Measurements from ENCODE around the gene RPP25L.

DNA sequence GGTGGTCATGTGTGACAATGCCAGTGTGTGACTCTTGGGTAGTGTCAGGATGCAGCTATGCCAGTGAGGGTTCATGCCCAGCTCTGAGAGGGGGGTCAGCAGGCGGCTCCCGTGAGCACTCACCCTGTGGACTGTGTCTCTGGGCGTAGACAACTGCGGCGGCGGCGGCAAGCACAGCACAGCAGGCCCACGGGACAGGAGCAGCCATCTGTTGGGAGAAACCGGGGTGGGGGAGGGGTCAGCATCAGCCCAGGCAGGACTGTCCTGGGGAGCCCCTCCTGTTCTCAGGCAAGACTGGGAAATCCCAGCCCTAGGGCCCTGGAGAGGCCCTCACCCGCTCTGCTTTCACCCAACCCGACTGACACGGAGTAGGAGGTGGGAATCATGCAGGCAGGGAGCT lies 43.1 kb downstream of the RPP25L start:
- TF ChIP-seq, protein P1, sequence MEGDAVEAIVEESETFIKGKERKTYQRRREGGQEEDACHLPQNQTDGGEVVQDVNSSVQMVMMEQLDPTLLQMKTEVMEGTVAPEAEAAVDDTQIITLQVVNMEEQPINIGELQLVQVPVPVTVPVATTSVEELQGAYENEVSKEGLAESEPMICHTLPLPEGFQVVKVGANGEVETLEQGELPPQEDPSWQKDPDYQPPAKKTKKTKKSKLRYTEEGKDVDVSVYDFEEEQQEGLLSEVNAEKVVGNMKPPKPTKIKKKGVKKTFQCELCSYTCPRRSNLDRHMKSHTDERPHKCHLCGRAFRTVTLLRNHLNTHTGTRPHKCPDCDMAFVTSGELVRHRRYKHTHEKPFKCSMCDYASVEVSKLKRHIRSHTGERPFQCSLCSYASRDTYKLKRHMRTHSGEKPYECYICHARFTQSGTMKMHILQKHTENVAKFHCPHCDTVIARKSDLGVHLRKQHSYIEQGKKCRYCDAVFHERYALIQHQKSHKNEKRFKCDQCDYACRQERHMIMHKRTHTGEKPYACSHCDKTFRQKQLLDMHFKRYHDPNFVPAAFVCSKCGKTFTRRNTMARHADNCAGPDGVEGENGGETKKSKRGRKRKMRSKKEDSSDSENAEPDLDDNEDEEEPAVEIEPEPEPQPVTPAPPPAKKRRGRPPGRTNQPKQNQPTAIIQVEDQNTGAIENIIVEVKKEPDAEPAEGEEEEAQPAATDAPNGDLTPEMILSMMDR (IDR thresholded peaks at IDR 0.05) = no peak
- no peak for TF ChIP-seq POLR2A (IDR thresholded peaks at IDR 0.05)
